Measurements from ENCODE around the gene MARK3.
"Not testable (repeated sequence)": the region's sequence is repeated elsewhere in the genome, so short reads cannot be mapped to it uniquely, and the experiment has no call there.

Gene MARK3

DNA sequence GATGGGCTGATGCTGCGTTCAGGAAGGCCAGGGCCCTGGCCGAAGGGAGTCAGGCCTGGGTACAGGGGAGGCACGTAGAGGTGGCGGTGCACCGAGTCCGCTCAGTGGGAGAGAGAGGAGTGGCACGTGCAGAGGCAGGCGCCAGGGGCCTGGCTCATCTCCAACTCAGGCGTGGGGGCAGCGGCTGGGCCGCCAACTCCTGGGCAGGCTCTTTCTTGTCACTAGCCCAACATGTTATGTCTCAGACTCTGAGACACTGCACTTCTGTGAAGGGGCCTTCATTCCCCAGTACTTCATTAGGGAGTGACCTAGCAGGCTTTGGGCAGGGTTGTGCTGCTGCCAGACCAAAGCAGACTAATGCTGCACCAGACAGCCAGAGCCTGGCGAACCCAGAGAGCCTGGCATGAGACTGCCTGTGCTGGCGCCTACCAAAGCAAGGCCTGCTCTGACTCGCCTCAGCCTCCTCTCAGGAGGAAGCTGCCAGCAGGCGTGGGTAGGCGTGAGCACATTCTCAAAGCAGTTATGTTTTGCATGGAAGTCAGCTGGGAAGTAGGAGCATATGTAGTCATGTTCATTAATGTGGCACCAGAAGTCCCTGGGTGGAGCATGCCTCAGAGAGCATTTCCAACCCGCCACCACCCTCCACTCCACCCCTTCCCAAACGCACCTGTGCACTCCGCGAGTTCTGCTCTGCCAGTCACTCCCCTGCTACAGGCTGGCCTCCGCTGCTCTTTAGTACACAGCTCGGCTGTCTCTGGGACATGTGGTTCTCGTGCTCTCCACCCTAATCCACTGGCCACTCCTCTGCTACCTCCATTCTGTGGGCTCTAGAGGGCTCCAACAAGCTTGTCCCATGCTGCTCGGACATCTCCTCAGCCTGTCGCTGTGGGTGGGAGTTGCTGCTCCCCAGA, 127.7 kb downstream of the MARK3 start:
- DNase-seq (ENCODE audit: low spot score): peak; percentile 90

GRCh38 chr14:103514596-103515421, 129.6 kb downstream of the MARK3 start:
- DNase-seq (ENCODE audit: low spot score): no peak

- no peak for DNase-seq (ENCODE audit: low spot score)
Measured at GRCh38 chr14:103516426-103517173, 131.4 kb downstream of the MARK3 start.

GRCh38 chr14:103517174-103517566, 132.0 kb downstream of the MARK3 start:
- DNase-seq (ENCODE audit: low spot score): no peak

DNA sequence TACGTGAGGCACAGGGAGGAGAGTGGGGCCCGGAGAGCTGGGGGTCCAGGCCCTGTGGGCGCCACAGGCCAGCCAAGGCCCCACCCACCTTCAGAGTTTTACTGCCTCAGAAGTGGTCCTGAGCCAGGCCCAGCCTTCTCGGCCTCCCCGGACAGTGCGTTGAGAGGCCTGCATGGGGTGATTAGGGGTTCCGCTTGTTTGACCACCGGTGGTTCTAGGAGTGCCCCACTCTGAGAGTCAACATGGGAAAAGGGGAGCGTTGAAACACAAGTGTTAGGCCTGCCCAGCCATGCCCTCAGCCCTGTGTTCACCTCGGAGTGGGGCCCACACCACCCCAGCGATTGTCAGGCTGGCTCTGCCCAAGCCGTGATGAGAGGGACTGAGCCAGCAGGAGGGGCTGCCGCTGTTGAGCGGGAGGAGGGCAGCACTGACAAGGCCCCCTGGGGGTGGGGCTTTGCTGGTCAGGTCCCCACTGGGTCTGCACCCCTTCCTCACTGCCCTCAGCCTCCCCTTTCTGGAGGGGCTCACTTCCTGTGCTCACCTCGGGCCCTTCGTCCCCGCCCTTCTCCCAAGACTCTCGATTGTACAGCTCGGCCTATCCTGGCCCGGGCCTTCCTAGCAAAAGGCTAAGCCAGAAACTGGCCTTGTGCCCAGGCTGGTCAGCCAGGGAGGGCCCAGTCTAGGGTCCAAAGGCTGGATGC, 132.7 kb downstream of the MARK3 start:
- DNase-seq (ENCODE audit: low spot score): peak; percentile 52

DNA sequence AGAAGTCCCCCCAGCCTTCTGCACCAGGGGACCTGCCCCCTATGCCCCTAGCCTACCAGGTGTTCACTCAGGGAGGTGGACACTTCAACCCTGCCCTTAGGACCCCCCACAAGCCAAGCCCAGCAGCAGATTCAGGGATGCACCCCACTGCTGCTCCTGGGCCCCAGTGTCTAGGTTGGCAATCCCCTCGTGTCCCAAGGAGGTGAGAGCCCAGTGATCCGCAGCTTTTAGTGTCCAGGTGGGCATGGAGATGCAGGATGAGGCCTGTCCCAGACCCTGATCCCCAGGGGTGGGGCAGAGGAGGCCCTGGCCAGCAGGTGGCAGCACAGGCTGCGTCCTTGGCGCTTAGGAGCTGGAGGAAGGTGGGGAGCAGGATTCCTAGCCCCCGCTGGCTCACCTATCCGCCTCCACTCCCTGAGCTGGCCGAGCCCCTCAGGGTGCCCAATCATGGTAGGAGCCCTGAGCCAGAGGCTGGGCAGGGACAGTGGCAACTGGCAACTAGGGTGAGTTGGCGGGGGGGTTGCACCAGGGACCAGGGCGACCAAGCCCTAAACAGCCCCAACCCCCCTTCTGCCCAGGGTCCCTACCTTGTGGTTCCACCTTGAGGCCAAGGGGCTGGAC, 133.3 kb downstream of the MARK3 start:
- DNase-seq (ENCODE audit: low spot score): peak; percentile 88

GRCh38 chr14:103519043-103519836, 134.0 kb downstream of the MARK3 start:
- DNase-seq (ENCODE audit: low spot score): peak; percentile 63

GRCh38 chr14:103519837-103520212, 134.6 kb downstream of the MARK3 start:
- no peak for DNase-seq (ENCODE audit: low spot score)

DNA sequence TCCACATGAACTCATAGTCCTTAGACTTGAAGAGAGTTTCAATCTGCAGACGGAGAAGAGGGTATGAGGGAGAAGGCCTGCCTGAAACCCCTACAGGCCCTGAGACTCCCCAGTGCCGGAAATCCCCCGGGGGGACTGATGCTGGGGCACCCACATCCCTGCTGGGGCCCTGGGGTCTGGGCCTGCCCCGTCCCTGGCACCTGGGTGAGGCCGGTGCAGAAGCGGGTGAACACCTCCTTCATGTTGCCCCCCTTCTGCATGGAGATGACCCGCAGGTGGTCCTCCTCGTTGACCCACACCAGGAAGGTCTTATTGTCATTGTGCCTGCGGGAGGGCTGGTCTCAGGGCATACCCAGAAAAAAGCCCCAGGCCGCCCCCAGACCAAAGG, 135.0 kb downstream of the MARK3 start:
- no peak for DNase-seq (ENCODE audit: low spot score)

GRCh38 chr14:103520657-103521437, 135.6 kb downstream of the MARK3 start:
- DNase-seq (ENCODE audit: low spot score): peak; percentile 89

GRCh38 chr14:103521438-103521950, 136.3 kb downstream of the MARK3 start:
- DNase-seq (ENCODE audit: low spot score): no peak

GRCh38 chr14:103521951-103522563, 136.8 kb downstream of the MARK3 start:
- peak; percentile 26 for DNase-seq (ENCODE audit: low spot score)

GRCh38 chr14:103522649-103523574, 137.7 kb downstream of the MARK3 start, which contains the start of gene CKB:
Gene CKB (minus strand): TSS chr14:103522830. CDS start chr14:103522493, 337 bp downstream.
- peak; percentile 90 for DNase-seq (ENCODE audit: low spot score)

- DNase-seq (ENCODE audit: low spot score): no peak
Measured at GRCh38 chr14:103523575-103523954, 138.3 kb downstream of the MARK3 start.

- DNase-seq (ENCODE audit: low spot score): no peak
Measured at GRCh38 chr14:103524002-103524935, 139.1 kb downstream of the MARK3 start.

DNA sequence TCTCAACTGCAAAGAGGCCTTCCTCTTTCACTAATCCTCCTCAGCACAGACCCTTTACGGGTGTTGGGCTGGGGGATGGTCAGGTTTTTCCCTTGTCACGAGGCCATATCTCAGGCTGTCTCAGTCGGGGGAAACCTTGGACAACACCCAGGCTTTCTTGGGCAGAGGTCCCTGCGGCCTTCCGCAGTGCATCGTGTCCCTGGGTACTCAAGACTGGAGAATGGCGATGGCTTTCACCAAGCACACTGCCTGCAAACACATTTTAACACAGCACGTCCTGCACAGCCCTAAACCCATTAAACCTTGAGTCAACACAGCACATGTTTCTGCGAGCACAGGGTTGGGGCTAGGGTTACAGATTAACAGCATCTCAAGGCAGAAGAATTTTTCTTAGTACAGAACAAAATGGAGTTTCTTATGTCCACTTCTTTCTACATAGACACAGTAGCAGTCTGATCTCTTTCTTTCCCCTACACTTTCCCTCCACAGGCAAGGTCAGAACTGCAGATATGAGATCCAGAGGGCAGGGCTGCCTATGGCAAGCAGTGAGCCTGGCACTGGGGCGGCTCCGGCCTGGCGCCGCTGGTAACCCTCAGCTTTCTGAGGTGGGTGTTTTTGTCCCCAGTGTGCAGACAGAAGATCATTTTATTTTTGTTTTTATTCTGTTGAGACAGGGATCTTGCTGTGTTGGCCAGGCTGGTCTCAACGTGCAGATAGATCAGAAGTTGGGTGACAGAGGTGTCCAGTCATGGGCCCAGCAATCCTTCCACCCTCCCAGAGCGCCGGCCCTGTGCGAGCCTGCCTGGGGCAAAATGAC, 140.4 kb downstream of the MARK3 start:
- DNase-seq (ENCODE audit: low spot score): not testable (repeated sequence)

All from GM03348 (cell line).